CD14-positive monocyte (primary cell): Measurements from ENCODE around the gene HSD17B10. TPM values are rescaled to one million over a fixed set of nuclear protein-coding genes. Genes with fewer than 3 reads are reported as not detected.
A peak's percentile ranks its signal among the peaks of the same experiment; 100 is the strongest.
"Not testable (repeated sequence)": the region's sequence is repeated elsewhere in the genome, so short reads cannot be mapped to it uniquely, and the experiment has no call there.

Experiments
- DNase-seq, 3 donors: peaks; one replicate each; pipeline ENCODE4 v3.0.0-alpha.2; 2011 to 2022
- H2AFZ ChIP-seq: 2 replicates; pipeline ENCODE4 v1.6.0; 2012; ENCODE audit warnings: mild to moderate bottlenecking, low read depth, low read length, inconsistent platforms; ENCODE audit not compliant: insufficient read depth, poor library complexity, severe bottlenecking
- H3K27ac ChIP-seq, 2 donors: 1 replicate in 1 of 2; 2 replicates in 1 of 2; pipeline ENCODE4 v1.5.1; 2012 to 2013; ENCODE audit warnings: low read length in 2 of 2, control low read depth in 1 of 2, inconsistent platforms in 1 of 2, low read depth in 1 of 2, mild to moderate bottlenecking in 1 of 2
- H3K27me3 ChIP-seq, 2 donors: one replicate each; pipeline versions ENCODE4 v1.6.0 to v1.6.1; 2011 to 2013; ENCODE audit warnings: low read length in 2 of 2; ENCODE audit not compliant: control insufficient read depth in 2 of 2, insufficient read depth in 2 of 2
- H3K36me3 ChIP-seq, 2 donors: replicated peaks in 1 of 2; 1 replicate in 1 of 2; 2 replicates in 1 of 2; pipeline versions ENCODE4 v1.5.1 to v1.6.1; 2012 to 2013; ENCODE audit warnings: low read length in 2 of 2, control low read depth in 1 of 2, inconsistent platforms in 1 of 2, mild to moderate bottlenecking in 1 of 2; ENCODE audit not compliant: insufficient read depth in 2 of 2, control insufficient read depth in 1 of 2
- H3K4me1 ChIP-seq, 2 donors: 1 replicate in 1 of 2; 2 replicates in 1 of 2; pipeline versions ENCODE4 v1.5.1 to v1.6.1; 2012 to 2013; ENCODE audit warnings: low read length in 2 of 2, control low read depth in 1 of 2, inconsistent platforms in 1 of 2, mild to moderate bottlenecking in 1 of 2, moderate library complexity in 1 of 2; ENCODE audit not compliant: insufficient read depth in 2 of 2, control insufficient read depth in 1 of 2
- H3K4me2 ChIP-seq: replicated peaks from 2 replicates; pipeline ENCODE3; 2012; ENCODE audit warnings: low read length, moderate library complexity, mild to moderate bottlenecking; ENCODE audit not compliant: poor library complexity, severe bottlenecking; ENCODE audit errors: extremely low read depth
- H3K4me3 ChIP-seq, 3 experiments: fragments of 200-600 bp in 1 of 3; sonication (generic) in 1 of 3; replicated peaks in 1 of 3; 1 replicate in 2 of 3; 2 replicates in 1 of 3; pipeline ENCODE4 v1.5.1; 2011 to 2013; ENCODE audit warnings: low read length in 3 of 3, mild to moderate bottlenecking in 3 of 3, control low read depth in 2 of 3, low read depth in 2 of 3, inconsistent platforms in 1 of 3, moderate library complexity in 1 of 3
- H3K79me2 ChIP-seq: 2 replicates; pipeline ENCODE4 v1.6.0; 2012; ENCODE audit warnings: mild to moderate bottlenecking, control low read depth, inconsistent platforms, low read length, moderate library complexity; ENCODE audit not compliant: insufficient read depth
- H3K9ac ChIP-seq: 2 replicates; pipeline ENCODE4 v1.6.0; 2017; ENCODE audit warnings: low read length, mild to moderate bottlenecking; ENCODE audit not compliant: insufficient read depth, poor library complexity, severe bottlenecking
- H3K9me3 ChIP-seq, 2 donors: replicated peaks in 1 of 2; 1 replicate in 1 of 2; 2 replicates in 1 of 2; pipeline versions ENCODE4 v1.5.1 to v1.6.1; 2012 to 2013; ENCODE audit warnings: low read length in 2 of 2, control low read depth in 1 of 2; ENCODE audit not compliant: control insufficient read depth in 1 of 2, insufficient read depth in 1 of 2
- H4K20me1 ChIP-seq: 2 replicates; pipeline ENCODE4 v1.6.0; 2012; ENCODE audit warnings: mild to moderate bottlenecking, low read length, control low read depth, moderate library complexity; ENCODE audit not compliant: insufficient read depth
- H3K27ac Mint-ChIP-seq, 7 donors: one replicate each; pipeline ENCODE4 v1.8.0; 2020; ENCODE audit warnings: mild to moderate bottlenecking in 7 of 7, mixed read lengths in 7 of 7, moderate library complexity in 6 of 7, inconsistent platforms in 2 of 7
- H3K27me3 Mint-ChIP-seq, 3 donors: one replicate each; pipeline ENCODE4 v1.8.0; 2021 to 2022; ENCODE audit warnings: low read depth in 3 of 3, mild to moderate bottlenecking in 3 of 3, mixed read lengths in 3 of 3, moderate library complexity in 3 of 3, inconsistent platforms in 1 of 3
- H3K36me3 Mint-ChIP-seq, 2 donors: one replicate each; pipeline ENCODE4 v1.8.0; 2020; ENCODE audit warnings: mixed read lengths in 2 of 2, inconsistent platforms in 1 of 2, mild to moderate bottlenecking in 1 of 2
- H3K4me1 Mint-ChIP-seq: one replicate; pipeline ENCODE4 v1.8.0; 2020; ENCODE audit warnings: mild to moderate bottlenecking, mixed read lengths
- H3K4me3 Mint-ChIP-seq, 2 donors: one replicate each; pipeline ENCODE4 v1.8.0; 2020; ENCODE audit warnings: mild to moderate bottlenecking in 2 of 2, mixed read lengths in 2 of 2, moderate library complexity in 1 of 2
- H3K9me3 Mint-ChIP-seq, 7 donors: one replicate each; pipeline ENCODE4 v1.8.0; 2020 to 2022; ENCODE audit warnings: mixed read lengths in 7 of 7, mild to moderate bottlenecking in 6 of 7, moderate library complexity in 6 of 7, inconsistent platforms in 2 of 7
- WGBS: methylation state at CpG from one replicate; pipeline ENCODE4 v1.1.5; 2013; ENCODE audit warnings: missing lambda C conversion rate; ENCODE audit not compliant: insufficient coverage; 5-methylcytosine and 5-hydroxymethylcytosine counted together
- intact Hi-C, 2 donors: fragments of 100-400 bp; cut with micrococcal nuclease; formaldehyde crosslinking; loops; one replicate each; pipeline versions ENCODE4 v1.15.0 to v1.15.1; 2023
- polyA plus RNA-seq, 3 donors: library from polyadenylated mRNA; depleted of rRNA in 1 of 3; unstranded in 2 of 3; stranded (reverse) in 1 of 3; fragments of 300-500 nt in 2 of 3; fragments of >200 nt in 1 of 3; fragmentation: Illumina TruSeq in 2 of 3; gene quantifications; 1 replicate in 2 of 3; 2 replicates in 1 of 3; pipeline ENCODE4 v1.2.3, GENCODE V29; 2012 to 2021
- TF ChIP-seq, protein P1 (sequence below): fragments of 200-600 bp; IDR thresholded peaks from one replicate; pipeline ENCODE4 v1.8.0; 2022; ENCODE audit warnings: antibody characterized with exemption, mild to moderate bottlenecking

The HSD17B10 gene
- polyA plus RNA-seq, 3 donors: 93.2 to 163 (median 136) TPM

DNA sequence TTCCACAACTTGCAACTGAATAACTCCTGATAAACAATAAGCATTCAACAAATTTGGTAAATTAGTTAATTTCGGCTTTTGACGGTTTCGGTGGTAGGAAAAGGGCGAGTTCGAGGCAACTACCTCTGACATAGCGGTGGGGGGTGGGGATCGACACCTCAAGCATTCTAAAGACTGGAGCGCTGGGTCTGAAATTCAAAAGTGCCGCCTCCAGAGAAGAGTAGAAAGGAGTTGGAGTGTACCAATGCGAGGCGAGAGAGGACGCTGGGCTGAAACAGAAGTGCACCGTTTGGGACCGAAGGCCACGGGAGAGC is 12.4 kb downstream of the HSD17B10 start:
- H3K36me3 ChIP-seq: peaks cover 0 to 8% of the 10 kb centered on the region in 2 donors
- H3K9ac ChIP-seq: peak overlapping the region; percentile 90
- H3K4me2 ChIP-seq: peak overlapping the region; percentile 92
- H3K79me2 ChIP-seq: peaks cover 55% of the 10 kb centered on the region
- H3K27ac ChIP-seq: peak overlapping the region; percentile 90 to 95
- peaks cover 5 to 9% of the 10 kb centered on the region in 2 donors for H3K36me3 Mint-ChIP-seq
- H3K9me3 Mint-ChIP-seq: peaks cover 0 to 3% (median 0%) of the 10 kb centered on the region in 7 donors
- H3K27ac Mint-ChIP-seq: peak overlapping the region; percentile 91 to 97 (median 95)
- TF ChIP-seq, protein P1, sequence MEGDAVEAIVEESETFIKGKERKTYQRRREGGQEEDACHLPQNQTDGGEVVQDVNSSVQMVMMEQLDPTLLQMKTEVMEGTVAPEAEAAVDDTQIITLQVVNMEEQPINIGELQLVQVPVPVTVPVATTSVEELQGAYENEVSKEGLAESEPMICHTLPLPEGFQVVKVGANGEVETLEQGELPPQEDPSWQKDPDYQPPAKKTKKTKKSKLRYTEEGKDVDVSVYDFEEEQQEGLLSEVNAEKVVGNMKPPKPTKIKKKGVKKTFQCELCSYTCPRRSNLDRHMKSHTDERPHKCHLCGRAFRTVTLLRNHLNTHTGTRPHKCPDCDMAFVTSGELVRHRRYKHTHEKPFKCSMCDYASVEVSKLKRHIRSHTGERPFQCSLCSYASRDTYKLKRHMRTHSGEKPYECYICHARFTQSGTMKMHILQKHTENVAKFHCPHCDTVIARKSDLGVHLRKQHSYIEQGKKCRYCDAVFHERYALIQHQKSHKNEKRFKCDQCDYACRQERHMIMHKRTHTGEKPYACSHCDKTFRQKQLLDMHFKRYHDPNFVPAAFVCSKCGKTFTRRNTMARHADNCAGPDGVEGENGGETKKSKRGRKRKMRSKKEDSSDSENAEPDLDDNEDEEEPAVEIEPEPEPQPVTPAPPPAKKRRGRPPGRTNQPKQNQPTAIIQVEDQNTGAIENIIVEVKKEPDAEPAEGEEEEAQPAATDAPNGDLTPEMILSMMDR: no peak
- intact Hi-C loops: no loop called here
- peak overlapping the region; percentile 97 for H2AFZ ChIP-seq
- WGBS: 0% methylated on average over 8 of the region's 15 CpGs
- peaks cover 17 to 29% of the 10 kb centered on the region in 2 donors for H3K4me1 ChIP-seq
- peak overlapping the region; percentile 58 to 93 (median 86) for H3K4me3 ChIP-seq
- peaks cover 23% of the 10 kb centered on the region for H3K4me1 Mint-ChIP-seq
- H3K4me3 Mint-ChIP-seq: peak overlapping the region; percentile 85 to 89
- no peaks in the 10 kb centered on the region for H3K9me3 ChIP-seq
- H4K20me1 ChIP-seq: peaks cover 53% of the 10 kb centered on the region
- H3K27me3 ChIP-seq: no peaks in the 10 kb centered on the region
- DNase-seq: no peak
- H3K27me3 Mint-ChIP-seq: peaks cover 0 to 5% (median 0%) of the 10 kb centered on the region in 3 donors

DNA sequence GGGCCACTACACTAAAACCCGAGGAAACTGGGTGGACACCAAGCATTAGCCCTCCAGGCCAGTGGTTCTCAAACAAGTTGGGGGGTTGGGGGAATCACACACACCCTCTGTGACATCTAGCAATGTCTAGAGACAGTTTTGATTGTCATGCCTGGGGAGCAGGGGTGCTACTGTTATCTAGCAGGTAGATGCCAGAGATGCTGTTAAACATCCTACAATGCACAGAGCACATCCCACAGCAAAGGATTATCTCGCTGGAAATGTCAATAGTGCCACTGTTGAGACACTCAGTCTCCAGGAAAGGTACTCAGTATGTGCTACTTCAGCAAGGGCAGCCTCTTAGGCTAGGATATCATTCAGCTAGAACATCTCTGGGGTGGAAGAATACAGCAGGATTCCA is 13.0 kb downstream of the HSD17B10 start:
- Histone ChIP-seq H3K4me2 (peak overlapping the region; percentile 92), H3K9me3 (no peaks in the 10 kb centered on the region), H3K36me3 (peaks cover 0 to 9% of the 10 kb centered on the region in 2 donors), H4K20me1 (peaks cover 53% of the 10 kb centered on the region), H3K27ac (peak overlapping the region in 1 of 2 donors; percentile 90), H3K4me1 (peaks cover 17 to 29% of the 10 kb centered on the region in 2 donors), H2AFZ (no peak overlapping the region), H3K9ac (peak overlapping the region; percentile 90), H3K4me3 (peak overlapping the region in 1 of 3 experiments; percentile 86), H3K27me3 (no peaks in the 10 kb centered on the region), H3K79me2 (peaks cover 60% of the 10 kb centered on the region)
- Mint-ChIP-seq H3K4me1 (peaks cover 23% of the 10 kb centered on the region), H3K27ac (peak overlapping the region in 4 of 7 donors; percentile 40 to 97 (median 82)), H3K36me3 (peaks cover 5 to 12% of the 10 kb centered on the region in 2 donors), H3K27me3 (peaks cover 0 to 4% (median 0%) of the 10 kb centered on the region in 3 donors), H3K9me3 (peaks cover 0 to 3% (median 0%) of the 10 kb centered on the region in 7 donors), H3K4me3 (no peak overlapping the region)
- TF ChIP-seq, protein P1: no peak
- WGBS: no CpG with 5 or more reads among the region's 2 CpGs
- no peak for DNase-seq
- intact Hi-C loops: no loop called here

DNA sequence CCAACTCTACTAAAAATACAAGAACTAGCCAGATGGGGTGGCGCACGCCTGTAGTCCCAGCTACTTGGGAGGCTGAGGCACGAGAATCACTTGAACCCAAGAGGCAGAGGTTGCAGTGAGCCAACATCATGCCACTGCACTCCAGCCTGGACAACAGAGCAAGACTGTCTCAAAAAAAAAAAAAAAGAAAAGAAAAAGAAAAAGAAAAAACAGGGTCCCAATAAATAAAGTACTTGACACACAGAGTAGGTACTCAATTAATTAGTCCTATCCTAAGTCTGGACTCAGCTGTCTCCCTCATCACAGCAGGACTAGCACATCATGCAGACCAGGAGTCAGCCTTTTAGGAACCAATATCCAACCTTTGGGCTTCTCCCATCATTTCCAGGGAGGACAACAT is 13.8 kb downstream of the HSD17B10 start:
- H3K9ac ChIP-seq, H3K9me3 Mint-ChIP-seq, DNase-seq, H3K27me3 ChIP-seq, intact Hi-C loops, H3K9me3 ChIP-seq, H2AFZ ChIP-seq, H3K27ac Mint-ChIP-seq, H3K4me3 ChIP-seq, H3K4me3 Mint-ChIP-seq, H3K4me2 ChIP-seq, H3K27ac ChIP-seq, H3K27me3 Mint-ChIP-seq: not testable (repeated sequence)
- H3K79me2 ChIP-seq: peaks cover 67% of the 10 kb centered on the region
- WGBS: no CpG with 5 or more reads among the region's 3 CpGs
- peaks cover 57% of the 10 kb centered on the region for H4K20me1 ChIP-seq
- peaks cover 17 to 29% of the 10 kb centered on the region in 2 donors for H3K4me1 ChIP-seq
- H3K4me1 Mint-ChIP-seq: peaks cover 23% of the 10 kb centered on the region
- peaks cover 0 to 10% of the 10 kb centered on the region in 2 donors for H3K36me3 ChIP-seq
- H3K36me3 Mint-ChIP-seq: peaks cover 5 to 12% of the 10 kb centered on the region in 2 donors
